GM12864 (cell line): ENCODE results near the gene ENPEP.

Experiments used
- DNase-seq: peaks from one replicate; pipeline ENCODE4 v3.0.0-alpha.2; 2011; ENCODE audit warnings: low read depth
- H3K4me3 ChIP-seq: 2 replicates; pipeline ENCODE4 v1.5.1; 2011; ENCODE audit warnings: mild to moderate bottlenecking, low read depth, low read length, control low read depth
- CTCF ChIP-seq: IDR thresholded peaks from 2 replicates; pipeline ENCODE4 v1.5.1; 2011; ENCODE audit warnings: low read depth, mild to moderate bottlenecking, moderate library complexity, low read length, control low read depth, inconsistent platforms; ENCODE audit errors: missing control alignments

The ENPEP gene

GRCh38 chr4:110510955-110511544 lies 35.1 kb downstream of the ENPEP start:
- DNase-seq, result peak; percentile 37
- TF ChIP-seq CTCF, result peak; percentile 46
- no peak overlapping the region for H3K4me3 ChIP-seq

GRCh38 chr4:110512901-110513300 lies 36.9 kb downstream of the ENPEP start:
- H3K4me3 ChIP-seq, result no peak overlapping the region
- no peak for DNase-seq
- no peak for TF ChIP-seq CTCF

GRCh38 chr4:110514889-110515479 lies 39.0 kb downstream of the ENPEP start:
- H3K4me3 ChIP-seq, result no peak overlapping the region
- no peak for DNase-seq
- TF ChIP-seq CTCF, result peak; percentile 36

- no peak for TF ChIP-seq CTCF
- peak overlapping the region; percentile 39; the same call in 1 of the 2 replicates for H3K4me3 ChIP-seq
- no peak for DNase-seq
Measured at GRCh38 chr4:110515676-110516075, 39.7 kb downstream of the ENPEP start.

GRCh38 chr4:110516106-110516922 lies 40.4 kb downstream of the ENPEP start:
- H3K4me3 ChIP-seq, result peak overlapping the region; percentile 39
- peak; percentile 29 for DNase-seq
- peak; percentile 85 for TF ChIP-seq CTCF

- no peak overlapping the region for H3K4me3 ChIP-seq
- peak; percentile 72 for TF ChIP-seq CTCF
- DNase-seq, result no peak
Measured at GRCh38 chr4:110518889-110519490, 43.0 kb downstream of the ENPEP start.
